Astrocyte (in vitro differentiated cells and primary cell): ENCODE results near the gene ANKRD36C. TPM values are rescaled to one million over a fixed set of nuclear protein-coding genes. Genes with fewer than 3 reads are reported as not detected.
"Not testable (repeated sequence)": the region's sequence is repeated elsewhere in the genome, so short reads cannot be mapped to it uniquely, and the experiment has no call there.

ENCODE experiments used
- DNase-seq: peaks from one replicate; pipeline ENCODE4 v3.0.0-alpha.2; 2010; ENCODE audit warnings: low read depth
- FAIRE-seq: peaks from 2 replicates; lab custom pipeline; 2011; peaks lifted over from hg19 to GRCh38; lab: Jason Lieb, UNC
- H2AFZ ChIP-seq: 2 replicates; pipeline ENCODE4 v1.6.0; 2012; ENCODE audit warnings: low read depth, low read length, inconsistent platforms
- H3K27ac ChIP-seq: 2 replicates; pipeline ENCODE4 v1.5.1; 2011; ENCODE audit warnings: low read depth, low read length, inconsistent platforms
- H3K27me3 ChIP-seq: 2 replicates; pipeline ENCODE4 v1.6.0; 2011; ENCODE audit warnings: low read length, inconsistent platforms; ENCODE audit not compliant: insufficient read depth
- H3K36me3 ChIP-seq: 2 replicates; pipeline ENCODE4 v1.5.1; 2011; ENCODE audit warnings: low read length, inconsistent platforms; ENCODE audit not compliant: insufficient read depth
- H3K4me1 ChIP-seq: 2 replicates; pipeline ENCODE4 v1.5.1; 2011; ENCODE audit warnings: low read length, inconsistent platforms; ENCODE audit not compliant: insufficient read depth
- H3K4me2 ChIP-seq: 2 replicates; pipeline ENCODE4 v1.6.0; 2012; ENCODE audit warnings: low read length, inconsistent platforms
- H3K4me3 ChIP-seq: 2 replicates; pipeline ENCODE4 v1.5.1; 2011; ENCODE audit warnings: low read depth, mild to moderate bottlenecking, low read length, inconsistent platforms; ENCODE audit not compliant: insufficient read depth
- H3K79me2 ChIP-seq: 2 replicates; pipeline ENCODE4 v1.6.0; 2012; ENCODE audit warnings: mild to moderate bottlenecking, low read length, inconsistent platforms; ENCODE audit not compliant: insufficient read depth
- H3K9ac ChIP-seq: 2 replicates; pipeline ENCODE4 v1.6.0; 2012; ENCODE audit warnings: mild to moderate bottlenecking, low read length, inconsistent platforms
- H3K9me3 ChIP-seq: 2 replicates; pipeline ENCODE4 v1.5.1; 2012; ENCODE audit warnings: low read depth, mild to moderate bottlenecking, low read length, inconsistent platforms; ENCODE audit not compliant: insufficient read depth
- H4K20me1 ChIP-seq: 2 replicates; pipeline ENCODE4 v1.6.0; 2012; ENCODE audit warnings: low read length, inconsistent platforms; ENCODE audit not compliant: insufficient read depth
- H3K27ac Mint-ChIP-seq: one replicate; pipeline ENCODE4 v1.8.0; 2021; ENCODE audit warnings: mild to moderate bottlenecking, mixed read lengths; ENCODE audit not compliant: unreplicated experiment
- H3K27me3 Mint-ChIP-seq: one replicate; pipeline ENCODE4 v1.8.0; 2021; ENCODE audit warnings: low read depth, mixed read lengths; ENCODE audit not compliant: unreplicated experiment
- H3K36me3 Mint-ChIP-seq: one replicate; pipeline ENCODE4 v1.8.0; 2021; ENCODE audit warnings: low read depth, mixed read lengths; ENCODE audit not compliant: unreplicated experiment
- H3K4me1 Mint-ChIP-seq: one replicate; pipeline ENCODE4 v1.8.0; 2021; ENCODE audit warnings: low read depth, mixed read lengths; ENCODE audit not compliant: unreplicated experiment
- H3K4me3 Mint-ChIP-seq: one replicate; pipeline ENCODE4 v1.8.0; 2021; ENCODE audit warnings: mild to moderate bottlenecking, moderate library complexity, mixed read lengths; ENCODE audit not compliant: unreplicated experiment
- H3K9me3 Mint-ChIP-seq: one replicate; pipeline ENCODE4 v1.8.0; 2021; ENCODE audit warnings: mild to moderate bottlenecking, mixed read lengths; ENCODE audit not compliant: unreplicated experiment
- total RNA-seq: library from RNA; stranded (reverse); gene quantifications from 2 replicates; pipeline ENCODE4 v1.2.1, GENCODE V29; 2021

The ANKRD36C gene
- total RNA-seq, 1 donor from 2014 or later = 24.7 TPM

GRCh38 chr2:95948039-95948438, 43.6 kb downstream of the ANKRD36C start:
- H2AFZ ChIP-seq, H4K20me1 ChIP-seq, H3K9ac ChIP-seq, H3K4me3 ChIP-seq, H3K9me3 Mint-ChIP-seq, FAIRE-seq, H3K4me2 ChIP-seq, H3K27me3 ChIP-seq, H3K27ac Mint-ChIP-seq, H3K4me3 Mint-ChIP-seq, H3K36me3 ChIP-seq, H3K9me3 ChIP-seq, H3K36me3 Mint-ChIP-seq, H3K27me3 Mint-ChIP-seq, H3K4me1 Mint-ChIP-seq, H3K27ac ChIP-seq, H3K79me2 ChIP-seq, H3K4me1 ChIP-seq: not testable (repeated sequence)
- peak; percentile 25 for DNase-seq

DNA sequence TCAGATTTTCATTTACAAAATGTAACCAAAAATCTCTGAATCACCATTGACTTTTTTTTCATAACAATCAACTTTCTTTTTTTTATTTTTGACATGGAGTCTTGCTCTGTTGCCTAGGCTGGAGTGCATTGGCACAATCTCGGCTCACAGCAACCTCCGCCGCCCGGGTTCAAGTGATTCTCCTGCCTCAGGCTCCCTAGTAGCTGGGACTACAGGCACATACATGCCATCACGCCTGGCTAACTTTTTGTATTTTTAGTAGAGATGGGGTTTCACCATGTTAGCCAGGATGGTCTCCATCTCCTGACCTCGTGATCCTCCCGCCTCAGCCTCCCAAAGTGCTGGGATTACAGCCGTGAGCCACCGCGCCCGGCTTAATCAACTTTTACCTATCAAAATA, 51.7 kb downstream of the ANKRD36C start:
- H3K36me3 ChIP-seq, DNase-seq, H3K4me1 ChIP-seq, H3K36me3 Mint-ChIP-seq, H4K20me1 ChIP-seq, H2AFZ ChIP-seq, H3K9me3 Mint-ChIP-seq, H3K27ac Mint-ChIP-seq, H3K9ac ChIP-seq, H3K79me2 ChIP-seq, H3K9me3 ChIP-seq, H3K27ac ChIP-seq, H3K4me3 ChIP-seq, H3K4me1 Mint-ChIP-seq, H3K4me2 ChIP-seq, FAIRE-seq, H3K27me3 ChIP-seq, H3K27me3 Mint-ChIP-seq, H3K4me3 Mint-ChIP-seq: not testable (repeated sequence)

DNA sequence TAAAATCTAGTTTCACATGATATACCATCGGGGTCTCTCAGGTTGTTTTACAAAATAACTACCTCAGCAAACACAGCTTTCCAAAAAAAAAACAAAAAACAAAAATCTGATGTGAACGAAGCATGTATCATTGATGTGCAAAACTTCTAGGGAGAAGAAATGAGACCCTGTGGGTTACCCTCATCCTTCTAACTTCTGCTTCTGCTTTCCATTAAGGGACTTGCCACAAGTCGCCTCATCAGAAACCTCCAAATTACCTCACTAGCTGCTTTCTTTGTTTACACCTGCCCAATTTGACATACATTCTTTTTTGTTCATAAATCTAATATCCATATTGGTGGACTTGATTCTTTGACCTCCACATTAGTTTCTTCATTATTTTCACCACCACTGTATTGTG, 60.9 kb downstream of the ANKRD36C start:
- not testable (repeated sequence) for H3K27ac ChIP-seq, H3K4me1 Mint-ChIP-seq, H3K9me3 ChIP-seq, FAIRE-seq, H3K4me3 Mint-ChIP-seq, H3K27me3 ChIP-seq, H3K9me3 Mint-ChIP-seq, H2AFZ ChIP-seq, H4K20me1 ChIP-seq, H3K4me3 ChIP-seq, H3K27me3 Mint-ChIP-seq, H3K36me3 ChIP-seq, DNase-seq, H3K9ac ChIP-seq, H3K27ac Mint-ChIP-seq, H3K79me2 ChIP-seq, H3K4me2 ChIP-seq, H3K4me1 ChIP-seq
- peaks cover 20% of the 10 kb centered on the region for H3K36me3 Mint-ChIP-seq

- Histone ChIP-seq H3K4me2 (peak overlapping the region; percentile 22), H3K4me1 (peaks cover 10% of the 10 kb centered on the region)
- not testable (repeated sequence) for H2AFZ ChIP-seq, H3K36me3 ChIP-seq, H3K4me3 Mint-ChIP-seq, H3K27ac Mint-ChIP-seq, H4K20me1 ChIP-seq, H3K27ac ChIP-seq, H3K9me3 ChIP-seq, H3K9ac ChIP-seq, DNase-seq, H3K4me1 Mint-ChIP-seq, H3K9me3 Mint-ChIP-seq, FAIRE-seq, H3K27me3 Mint-ChIP-seq, H3K27me3 ChIP-seq, H3K4me3 ChIP-seq, H3K79me2 ChIP-seq
- H3K36me3 Mint-ChIP-seq = peaks cover 18% of the 10 kb centered on the region
These were observed 74.6 kb downstream of the ANKRD36C start for GRCh38 chr2:95917007-95917406.

GRCh38 chr2:95915131-95915530, 76.5 kb downstream of the ANKRD36C start:
- H3K4me3 ChIP-seq, FAIRE-seq, H3K27me3 ChIP-seq, H3K27me3 Mint-ChIP-seq, H3K9ac ChIP-seq, H3K9me3 Mint-ChIP-seq, H4K20me1 ChIP-seq, DNase-seq, H3K79me2 ChIP-seq, H3K9me3 ChIP-seq, H3K4me1 Mint-ChIP-seq, H3K27ac ChIP-seq, H3K4me3 Mint-ChIP-seq, H2AFZ ChIP-seq, H3K27ac Mint-ChIP-seq, H3K36me3 ChIP-seq: not testable (repeated sequence)
- peaks cover 18% of the 10 kb centered on the region for H3K36me3 Mint-ChIP-seq
- Histone ChIP-seq H3K4me2 (peak overlapping the region; percentile 30), H3K4me1 (peaks cover 20% of the 10 kb centered on the region)

DNA sequence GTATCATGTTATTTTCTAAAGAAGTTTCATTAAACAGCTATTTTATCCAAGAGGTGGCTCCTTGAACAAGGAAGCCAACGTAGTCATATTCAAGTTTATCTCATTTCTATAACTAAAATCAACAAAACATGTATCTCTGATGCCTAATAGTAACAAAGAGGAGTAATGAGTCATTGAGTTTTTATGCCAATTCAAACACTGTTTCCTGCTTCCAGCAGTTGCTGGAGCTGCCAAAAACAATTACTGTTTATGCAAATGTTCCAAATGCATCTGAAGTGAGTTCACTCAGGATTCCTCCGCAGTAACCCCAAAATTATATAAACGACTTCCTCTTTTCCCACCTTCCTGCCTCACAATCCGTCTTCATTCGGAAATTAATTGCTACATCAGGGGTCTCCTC, 80.2 kb downstream of the ANKRD36C start:
- H3K9me3 ChIP-seq, H3K79me2 ChIP-seq, H3K4me3 Mint-ChIP-seq, H3K27me3 ChIP-seq, H3K4me1 Mint-ChIP-seq, H3K9ac ChIP-seq, H2AFZ ChIP-seq, FAIRE-seq, H3K9me3 Mint-ChIP-seq, H4K20me1 ChIP-seq, H3K27ac ChIP-seq, H3K27me3 Mint-ChIP-seq, H3K36me3 ChIP-seq, H3K27ac Mint-ChIP-seq, H3K4me3 ChIP-seq: not testable (repeated sequence)
- DNase-seq = peak; percentile 84
- peaks cover 15% of the 10 kb centered on the region for H3K36me3 Mint-ChIP-seq
- Histone ChIP-seq H3K4me2 (peak overlapping the region; percentile 59), H3K4me1 (peaks cover 19% of the 10 kb centered on the region)
